ENCODE data around the gene AFDN. TPM values are rescaled to one million over a fixed set of nuclear protein-coding genes. Genes with fewer than 3 reads are reported as not detected.
"Not testable (repeated sequence)": the region's sequence is repeated elsewhere in the genome, so short reads cannot be mapped to it uniquely, and the experiment has no call there.

Gene AFDN
- total RNA-seq, 2 donors from 2014 or later, result 214 to 239 TPM

DNA sequence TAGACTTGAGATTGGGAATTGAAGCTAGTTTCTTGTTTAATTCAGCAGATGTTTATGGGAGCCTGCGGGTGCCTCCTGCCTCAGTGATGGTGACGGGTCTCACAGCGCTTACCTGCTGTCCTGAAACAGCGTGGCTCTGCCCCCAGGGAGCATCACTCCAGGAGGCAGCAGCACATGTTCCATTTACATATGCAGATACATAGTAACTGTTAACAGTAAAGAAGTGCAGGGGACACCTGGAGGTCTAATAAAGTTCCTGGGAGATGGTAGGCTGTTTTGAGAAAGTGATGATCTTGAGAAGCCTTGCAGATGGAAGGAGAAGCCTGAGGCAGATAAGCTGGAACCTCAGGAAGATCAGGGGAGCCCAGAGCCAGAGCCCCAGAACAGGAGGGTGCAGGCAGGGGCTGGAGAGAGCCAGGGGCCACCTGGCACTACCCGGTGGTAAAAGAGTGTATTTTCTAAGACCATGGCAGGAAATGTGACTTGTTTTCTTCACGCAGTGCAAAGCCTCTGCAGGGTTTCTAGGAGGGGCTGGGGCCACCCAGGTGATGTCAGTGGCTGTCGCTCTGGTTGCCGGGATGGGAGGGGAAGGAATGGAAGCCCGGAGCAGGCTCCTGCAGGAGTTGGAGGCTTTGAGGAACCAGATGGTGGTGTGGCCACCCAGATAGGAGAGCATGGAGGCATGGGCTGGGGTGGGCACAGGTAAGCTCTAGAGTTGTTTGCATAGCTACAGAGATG is 146.6 kb downstream of the AFDN start:
- Mint-ChIP-seq H3K27ac (peak overlapping the region; percentile 49), H3K9me3 (peaks cover 11% of the 10 kb centered on the region), H3K4me3 (no peak overlapping the region), H3K4me1 (peaks cover 26% of the 10 kb centered on the region), H3K27me3 (ENCODE audit: insufficient read depth) (no peaks in the 10 kb centered on the region), H3K36me3 (ENCODE audit: low read depth) (peaks cover 32% of the 10 kb centered on the region)
- Histone ChIP-seq H3K27me3 (ENCODE audit: control insufficient read depth, insufficient read depth, low read length, poor library complexity, severe bottlenecking) (no peaks in the 10 kb centered on the region), H3K9me3 (ENCODE audit: control insufficient read depth, low read length) (peaks cover 7% of the 10 kb centered on the region), H3K36me3 (ENCODE audit: control insufficient read depth, insufficient read depth, low read length) (peaks cover 39% of the 10 kb centered on the region), H3K4me3 (ENCODE audit: low read length) (no peak overlapping the region), H3K27ac (ENCODE audit: low read depth, low read length) (no peak overlapping the region), H3K9ac (ENCODE audit: extremely low read depth, low read length, poor library complexity, severe bottlenecking) (no peak overlapping the region), H3K4me1 (ENCODE audit: control insufficient read depth, insufficient read depth, low read length) (peaks cover 9% of the 10 kb centered on the region)
- DNase-seq, result peak; percentile 77
- TF ChIP-seq, protein P1, sequence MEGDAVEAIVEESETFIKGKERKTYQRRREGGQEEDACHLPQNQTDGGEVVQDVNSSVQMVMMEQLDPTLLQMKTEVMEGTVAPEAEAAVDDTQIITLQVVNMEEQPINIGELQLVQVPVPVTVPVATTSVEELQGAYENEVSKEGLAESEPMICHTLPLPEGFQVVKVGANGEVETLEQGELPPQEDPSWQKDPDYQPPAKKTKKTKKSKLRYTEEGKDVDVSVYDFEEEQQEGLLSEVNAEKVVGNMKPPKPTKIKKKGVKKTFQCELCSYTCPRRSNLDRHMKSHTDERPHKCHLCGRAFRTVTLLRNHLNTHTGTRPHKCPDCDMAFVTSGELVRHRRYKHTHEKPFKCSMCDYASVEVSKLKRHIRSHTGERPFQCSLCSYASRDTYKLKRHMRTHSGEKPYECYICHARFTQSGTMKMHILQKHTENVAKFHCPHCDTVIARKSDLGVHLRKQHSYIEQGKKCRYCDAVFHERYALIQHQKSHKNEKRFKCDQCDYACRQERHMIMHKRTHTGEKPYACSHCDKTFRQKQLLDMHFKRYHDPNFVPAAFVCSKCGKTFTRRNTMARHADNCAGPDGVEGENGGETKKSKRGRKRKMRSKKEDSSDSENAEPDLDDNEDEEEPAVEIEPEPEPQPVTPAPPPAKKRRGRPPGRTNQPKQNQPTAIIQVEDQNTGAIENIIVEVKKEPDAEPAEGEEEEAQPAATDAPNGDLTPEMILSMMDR (conservative IDR thresholded peaks at IDR 0.05), result no peak
- 56 to 80% methylated on average over 3 to 9 of the region's 9 CpGs for WGBS, 2 experiments (ENCODE audit: insufficient coverage in 1 of 2, insufficient read length in 1 of 2)

DNA sequence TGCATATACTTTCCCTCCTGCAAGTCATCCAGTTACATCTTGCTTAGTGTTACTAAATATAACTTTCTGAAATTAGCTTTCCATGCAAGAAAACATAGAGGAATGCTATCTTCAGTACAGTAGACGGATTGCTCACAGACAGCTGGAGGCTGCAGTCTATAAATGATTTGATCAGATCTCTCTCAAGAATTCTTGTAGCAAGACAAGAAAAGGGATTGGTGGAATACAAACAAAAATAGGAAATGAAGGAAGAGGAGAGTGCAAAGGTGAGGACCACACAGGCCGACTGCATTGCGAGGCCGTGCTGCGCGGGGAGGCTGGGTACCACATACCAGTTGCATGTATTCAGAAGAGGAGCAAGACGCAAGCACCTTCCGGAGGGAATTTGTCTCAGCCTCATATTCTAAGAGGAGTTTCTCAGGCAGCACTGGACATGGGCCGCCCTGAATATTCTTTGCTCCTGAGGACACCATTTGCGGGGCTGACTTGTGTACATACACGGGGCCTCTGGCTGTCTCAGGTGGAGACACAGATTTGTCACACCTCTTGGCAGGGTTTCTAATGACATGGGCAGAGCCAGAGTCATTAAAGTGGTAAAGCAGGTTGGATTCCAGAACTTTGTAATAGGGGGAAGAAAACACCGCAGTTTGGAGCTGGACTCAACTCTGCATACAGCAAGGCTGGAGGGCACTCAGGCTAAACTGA is 148.1 kb downstream of the AFDN start:
- Mint-ChIP-seq H3K27ac (no peak overlapping the region), H3K36me3 (ENCODE audit: low read depth) (peaks cover 25% of the 10 kb centered on the region), H3K9me3 (peaks cover 25% of the 10 kb centered on the region), H3K4me3 (no peak overlapping the region), H3K27me3 (ENCODE audit: insufficient read depth) (no peaks in the 10 kb centered on the region), H3K4me1 (peaks cover 27% of the 10 kb centered on the region)
- TF ChIP-seq, protein P1 (conservative IDR thresholded peaks at IDR 0.05), result no peak
- 96 to 100% methylated on average over 9 to 12 of the region's 12 CpGs for WGBS, 2 experiments (ENCODE audit: insufficient coverage in 1 of 2, insufficient read length in 1 of 2)
- H3K36me3 ChIP-seq (ENCODE audit: control insufficient read depth, insufficient read depth, low read length), result peaks cover 24% of the 10 kb centered on the region
- DNase-seq, result no peak
- no peaks in the 10 kb centered on the region for H3K27me3 ChIP-seq (ENCODE audit: control insufficient read depth, insufficient read depth, low read length, poor library complexity, severe bottlenecking)
- peaks cover 19% of the 10 kb centered on the region for H3K9me3 ChIP-seq (ENCODE audit: control insufficient read depth, low read length)
- H3K4me1 ChIP-seq (ENCODE audit: control insufficient read depth, insufficient read depth, low read length), result peaks cover 10% of the 10 kb centered on the region
- H3K27ac ChIP-seq (ENCODE audit: low read depth, low read length), result no peak overlapping the region
- H3K9ac ChIP-seq (ENCODE audit: extremely low read depth, low read length, poor library complexity, severe bottlenecking), result no peak overlapping the region
- H3K4me3 ChIP-seq (ENCODE audit: low read length), result no peak overlapping the region

DNA sequence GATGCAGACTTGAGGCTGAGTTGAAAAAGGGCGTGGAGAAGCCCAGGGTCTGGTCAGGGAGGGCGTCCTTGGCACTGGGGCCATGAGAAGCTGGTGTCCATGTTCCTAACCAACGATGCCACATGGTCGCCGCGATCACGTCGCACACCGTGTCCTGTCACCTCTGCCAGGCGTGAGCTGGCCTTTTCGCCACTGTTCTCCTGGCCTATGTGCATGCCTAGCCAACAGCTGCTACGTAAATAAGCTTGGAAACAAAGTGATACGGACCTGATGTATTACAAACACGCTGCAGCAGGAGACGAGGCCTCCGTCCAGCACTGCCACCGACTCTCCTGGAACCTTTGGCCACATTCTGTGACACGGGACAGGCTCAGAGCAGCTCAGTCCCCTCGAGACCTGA is 148.7 kb downstream of the AFDN start:
- peaks cover 27% of the 10 kb centered on the region for H3K4me1 Mint-ChIP-seq
- 90 to 95% methylated on average over 16 to 19 of the region's 19 CpGs for WGBS, 2 experiments (ENCODE audit: insufficient coverage in 1 of 2, insufficient read length in 1 of 2)
- peaks cover 21% of the 10 kb centered on the region for H3K36me3 Mint-ChIP-seq (ENCODE audit: low read depth)
- Histone ChIP-seq H3K27me3 (ENCODE audit: control insufficient read depth, insufficient read depth, low read length, poor library complexity, severe bottlenecking) (no peaks in the 10 kb centered on the region), H3K4me1 (ENCODE audit: control insufficient read depth, insufficient read depth, low read length) (peaks cover 13% of the 10 kb centered on the region), H3K9me3 (ENCODE audit: control insufficient read depth, low read length) (peaks cover 24% of the 10 kb centered on the region), H3K27ac (ENCODE audit: low read depth, low read length) (no peak overlapping the region), H3K36me3 (ENCODE audit: control insufficient read depth, insufficient read depth, low read length) (peaks cover 17% of the 10 kb centered on the region), H3K4me3 (ENCODE audit: low read length) (no peak overlapping the region), H3K9ac (ENCODE audit: extremely low read depth, low read length, poor library complexity, severe bottlenecking) (no peak overlapping the region)
- no peak overlapping the region for H3K4me3 Mint-ChIP-seq
- peaks cover 30% of the 10 kb centered on the region for H3K9me3 Mint-ChIP-seq
- TF ChIP-seq, protein P1 (conservative IDR thresholded peaks at IDR 0.05), result no peak
- no peak for DNase-seq
- no peaks in the 10 kb centered on the region for H3K27me3 Mint-ChIP-seq (ENCODE audit: insufficient read depth)
- no peak overlapping the region for H3K27ac Mint-ChIP-seq

DNA sequence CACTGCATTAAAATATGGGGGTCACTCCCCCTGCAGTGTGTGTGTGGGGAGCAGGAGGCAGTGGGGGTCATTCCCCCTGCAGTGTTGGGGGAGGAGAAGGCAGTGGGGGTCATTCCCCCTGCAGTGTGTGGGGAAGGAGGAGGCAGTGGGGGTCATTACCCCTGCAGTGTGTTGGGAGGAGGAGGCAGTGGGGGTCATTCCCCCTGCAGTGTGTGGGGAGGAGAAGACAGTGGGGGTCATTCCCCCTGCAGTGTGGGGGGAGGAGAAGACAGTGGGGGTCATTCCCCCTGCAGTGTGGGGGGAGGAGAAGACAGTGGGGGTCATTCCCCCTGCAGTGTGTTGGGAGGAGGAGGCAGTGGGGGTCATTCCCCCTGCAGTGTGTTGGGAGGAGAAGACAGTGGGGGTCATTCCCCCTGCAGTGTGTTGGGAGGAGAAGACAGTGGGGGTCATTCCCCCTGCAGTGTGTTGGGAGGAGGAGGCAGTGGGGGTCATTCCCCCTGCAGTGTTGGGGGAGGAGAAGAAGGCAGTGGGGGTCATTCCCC is 149.5 kb downstream of the AFDN start:
- not testable (repeated sequence) for H3K27me3 ChIP-seq (ENCODE audit: control insufficient read depth, insufficient read depth, low read length, poor library complexity, severe bottlenecking); DNase-seq; H3K4me3 ChIP-seq (ENCODE audit: low read length); H3K27ac Mint-ChIP-seq; H3K27ac ChIP-seq (ENCODE audit: low read depth, low read length); H3K27me3 Mint-ChIP-seq (ENCODE audit: insufficient read depth); H3K4me3 Mint-ChIP-seq; H3K9ac ChIP-seq (ENCODE audit: extremely low read depth, low read length, poor library complexity, severe bottlenecking)
- peaks cover 31% of the 10 kb centered on the region for H3K4me1 Mint-ChIP-seq
- H3K9me3 Mint-ChIP-seq, result peaks cover 35% of the 10 kb centered on the region
- H3K4me1 ChIP-seq (ENCODE audit: control insufficient read depth, insufficient read depth, low read length), result peaks cover 13% of the 10 kb centered on the region
- peaks cover 18% of the 10 kb centered on the region for H3K36me3 Mint-ChIP-seq (ENCODE audit: low read depth)
- H3K36me3 ChIP-seq (ENCODE audit: control insufficient read depth, insufficient read depth, low read length), result peaks cover 12% of the 10 kb centered on the region
- H3K9me3 ChIP-seq (ENCODE audit: control insufficient read depth, low read length), result peaks cover 24% of the 10 kb centered on the region

Measured in endodermal cell (in vitro differentiated cells).